B cell (primary cell): ENCODE measurements around the gene ATP12A.

ENCODE experiments used
- EZH2 ChIP-seq: IDR thresholded peaks from 2 replicates; pipeline ENCODE4 v1.6.1; 2012; ENCODE audit warnings: borderline replicate concordance, low read depth, mild to moderate bottlenecking, moderate library complexity, low read length; ENCODE audit not compliant: insufficient read depth, poor library complexity, severe bottlenecking
- TF ChIP-seq, protein P1 (sequence below): fragments of 200-600 bp; IDR thresholded peaks from one replicate; pipeline ENCODE4 v1.8.0; 2022; ENCODE audit warnings: antibody characterized with exemption, mild to moderate bottlenecking

DNA sequence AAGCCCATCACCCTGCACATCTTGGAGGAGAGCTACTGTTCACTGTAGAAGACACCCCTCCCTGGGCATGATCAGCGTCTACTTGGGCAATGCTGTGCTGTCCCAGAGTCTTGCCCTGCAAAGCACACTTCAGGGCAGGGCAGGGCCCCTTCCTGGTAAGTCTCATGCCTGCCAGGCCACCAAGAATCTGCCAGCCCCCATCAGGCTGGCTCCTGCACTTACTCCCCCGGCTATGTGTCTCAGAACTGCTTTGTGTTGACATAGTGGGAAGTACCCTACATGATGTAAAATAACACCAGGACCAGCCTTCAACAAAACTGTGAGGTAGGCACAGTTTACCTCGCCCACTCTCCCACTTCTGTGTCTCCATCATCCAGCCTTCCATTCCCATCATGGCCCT, 27.8 kb upstream of the ATP12A start:
- TF ChIP-seq, protein P1, sequence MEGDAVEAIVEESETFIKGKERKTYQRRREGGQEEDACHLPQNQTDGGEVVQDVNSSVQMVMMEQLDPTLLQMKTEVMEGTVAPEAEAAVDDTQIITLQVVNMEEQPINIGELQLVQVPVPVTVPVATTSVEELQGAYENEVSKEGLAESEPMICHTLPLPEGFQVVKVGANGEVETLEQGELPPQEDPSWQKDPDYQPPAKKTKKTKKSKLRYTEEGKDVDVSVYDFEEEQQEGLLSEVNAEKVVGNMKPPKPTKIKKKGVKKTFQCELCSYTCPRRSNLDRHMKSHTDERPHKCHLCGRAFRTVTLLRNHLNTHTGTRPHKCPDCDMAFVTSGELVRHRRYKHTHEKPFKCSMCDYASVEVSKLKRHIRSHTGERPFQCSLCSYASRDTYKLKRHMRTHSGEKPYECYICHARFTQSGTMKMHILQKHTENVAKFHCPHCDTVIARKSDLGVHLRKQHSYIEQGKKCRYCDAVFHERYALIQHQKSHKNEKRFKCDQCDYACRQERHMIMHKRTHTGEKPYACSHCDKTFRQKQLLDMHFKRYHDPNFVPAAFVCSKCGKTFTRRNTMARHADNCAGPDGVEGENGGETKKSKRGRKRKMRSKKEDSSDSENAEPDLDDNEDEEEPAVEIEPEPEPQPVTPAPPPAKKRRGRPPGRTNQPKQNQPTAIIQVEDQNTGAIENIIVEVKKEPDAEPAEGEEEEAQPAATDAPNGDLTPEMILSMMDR: no peak
- TF ChIP-seq EZH2: no peak
